Choroid plexus epithelial cell (primary cell): ENCODE results near the gene CYP4V2.

Experiments used
- DNase-seq: peaks from one replicate; pipeline ENCODE4 v3.0.0-alpha.2; 2010; ENCODE audit warnings: low read depth
- H3K4me3 ChIP-seq: 2 replicates; pipeline ENCODE4 v1.5.1; 2011; ENCODE audit warnings: low read depth, mild to moderate bottlenecking, control low read depth, low read length, moderate library complexity
- TF ChIP-seq, protein P1 (sequence below): conservative IDR thresholded peaks from 2 replicates; pipeline ENCODE4 v1.5.1; 2011; ENCODE audit warnings: low read depth, mild to moderate bottlenecking, control low read depth, inconsistent platforms, low read length, moderate library complexity

The CYP4V2 gene

DNA sequence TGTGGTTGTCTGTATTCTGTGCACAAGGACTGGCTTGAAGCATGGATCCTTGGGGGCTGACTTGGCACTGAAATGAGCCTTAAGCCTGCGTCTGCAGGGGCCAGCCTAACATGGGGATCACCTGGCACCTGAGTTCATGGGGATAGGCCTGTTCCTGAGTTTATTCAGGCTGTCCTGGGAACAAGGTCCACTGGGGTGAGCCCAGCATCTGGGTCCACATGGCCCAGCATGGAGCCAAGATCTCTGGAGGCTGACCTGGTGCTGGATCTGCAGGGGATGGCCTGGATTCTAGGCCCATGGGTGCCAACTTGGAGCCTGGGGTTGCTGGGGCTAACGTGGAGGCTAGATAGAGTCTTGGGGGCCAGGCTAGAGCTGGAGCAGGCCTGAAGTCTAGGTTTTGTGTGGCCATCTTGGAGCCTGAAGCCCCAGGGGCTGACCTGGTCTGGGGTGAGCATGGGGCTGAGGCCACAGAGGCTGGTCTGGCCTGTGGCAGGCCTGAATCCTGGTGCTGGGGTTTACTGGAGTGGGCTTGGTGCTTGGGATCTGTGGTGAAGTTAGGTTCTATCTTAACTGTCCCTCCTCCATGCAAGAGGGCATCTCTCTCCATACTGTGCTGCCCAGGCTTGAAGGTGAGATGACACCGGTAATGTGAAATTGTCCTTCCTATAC lies 35.3 kb downstream of the CYP4V2 start:
- TF ChIP-seq, protein P1, sequence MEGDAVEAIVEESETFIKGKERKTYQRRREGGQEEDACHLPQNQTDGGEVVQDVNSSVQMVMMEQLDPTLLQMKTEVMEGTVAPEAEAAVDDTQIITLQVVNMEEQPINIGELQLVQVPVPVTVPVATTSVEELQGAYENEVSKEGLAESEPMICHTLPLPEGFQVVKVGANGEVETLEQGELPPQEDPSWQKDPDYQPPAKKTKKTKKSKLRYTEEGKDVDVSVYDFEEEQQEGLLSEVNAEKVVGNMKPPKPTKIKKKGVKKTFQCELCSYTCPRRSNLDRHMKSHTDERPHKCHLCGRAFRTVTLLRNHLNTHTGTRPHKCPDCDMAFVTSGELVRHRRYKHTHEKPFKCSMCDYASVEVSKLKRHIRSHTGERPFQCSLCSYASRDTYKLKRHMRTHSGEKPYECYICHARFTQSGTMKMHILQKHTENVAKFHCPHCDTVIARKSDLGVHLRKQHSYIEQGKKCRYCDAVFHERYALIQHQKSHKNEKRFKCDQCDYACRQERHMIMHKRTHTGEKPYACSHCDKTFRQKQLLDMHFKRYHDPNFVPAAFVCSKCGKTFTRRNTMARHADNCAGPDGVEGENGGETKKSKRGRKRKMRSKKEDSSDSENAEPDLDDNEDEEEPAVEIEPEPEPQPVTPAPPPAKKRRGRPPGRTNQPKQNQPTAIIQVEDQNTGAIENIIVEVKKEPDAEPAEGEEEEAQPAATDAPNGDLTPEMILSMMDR: no peak
- H3K4me3 ChIP-seq: no peak overlapping the region
- DNase-seq: no peak

DNA sequence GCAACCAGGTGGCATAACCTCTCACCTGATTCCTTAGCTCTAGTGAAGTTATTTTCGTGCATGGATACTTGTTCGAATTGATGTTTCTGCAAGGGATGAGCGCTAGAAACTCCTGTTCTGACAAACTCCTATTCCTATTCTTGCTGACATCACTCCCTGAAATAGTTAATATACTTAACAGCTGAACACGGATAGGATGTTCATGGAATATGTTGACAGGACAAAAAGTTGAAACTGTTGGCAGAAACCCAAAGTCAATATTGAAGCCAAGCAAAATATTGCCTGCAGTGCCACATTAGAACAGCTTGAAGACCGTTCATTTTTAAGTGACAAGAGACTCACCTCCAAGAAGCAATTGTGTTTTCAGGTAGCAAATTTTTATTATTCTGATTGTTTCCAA lies 35.9 kb downstream of the CYP4V2 start, which contains the start of gene KLKB1:
Gene KLKB1 (plus strand): TSS at position 287 of the 400 bp plus-strand sequence. CDS start 689 bp downstream, outside the sequence.
- no peak within 1 kb of the TSS for H3K4me3 ChIP-seq
- TF ChIP-seq, protein P1: no peak
- DNase-seq: peak; percentile 77

DNA sequence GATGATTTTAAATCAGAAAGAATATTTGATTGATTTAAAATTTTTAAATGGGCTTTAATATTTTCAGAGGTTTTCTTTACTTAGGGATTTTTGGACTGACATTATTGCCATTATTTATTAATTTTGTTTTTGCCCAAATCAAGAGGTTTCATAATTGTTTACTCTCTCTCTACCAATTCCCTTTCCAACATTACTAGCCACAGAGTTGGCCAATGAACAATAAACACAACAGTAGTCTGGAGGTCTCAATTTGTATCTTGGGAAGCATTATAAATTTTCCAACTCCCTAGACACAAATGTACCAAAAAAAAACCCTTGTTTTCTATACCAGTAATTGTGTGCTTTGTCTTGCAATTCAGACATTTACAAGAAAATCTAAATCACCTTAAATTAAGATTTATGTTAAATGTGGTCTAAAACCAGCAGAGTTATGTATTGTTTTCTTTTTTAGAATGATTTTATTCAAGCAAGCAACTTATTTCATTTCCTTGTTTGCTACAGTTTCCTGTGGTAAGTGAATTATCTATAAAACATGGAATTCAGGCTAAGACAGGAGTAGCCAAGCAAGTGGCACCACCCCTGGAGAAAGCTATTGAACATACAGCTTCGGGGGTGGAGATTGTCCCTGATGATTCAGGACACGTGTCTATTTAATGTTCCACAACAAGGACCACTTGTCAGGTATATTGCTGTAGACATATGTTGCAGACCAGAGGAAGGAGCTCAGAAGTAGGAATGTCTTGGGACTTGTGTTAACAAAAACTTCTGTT lies 36.6 kb downstream of the CYP4V2 start:
- H3K4me3 ChIP-seq: no peak overlapping the region
- TF ChIP-seq, protein P1: no peak
- DNase-seq: peak; percentile 7

DNA sequence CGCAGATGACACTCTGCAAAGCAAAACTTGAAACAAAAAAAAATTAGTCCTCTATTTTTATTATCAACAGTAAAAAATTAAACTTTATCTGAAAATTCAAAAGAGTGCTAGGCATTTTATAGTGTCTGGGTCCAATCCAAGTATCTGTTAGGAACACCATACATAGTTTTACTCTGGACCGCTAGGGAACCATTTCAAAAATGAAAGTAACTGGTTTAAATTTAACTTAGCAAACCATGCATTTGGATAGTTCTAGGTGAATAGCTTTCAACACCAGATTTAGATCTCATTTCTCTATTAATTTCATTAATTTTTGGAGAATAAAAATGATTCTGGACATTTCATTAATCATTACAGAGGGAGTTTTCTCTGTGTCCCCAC lies 37.1 kb downstream of the CYP4V2 start:
- TF ChIP-seq, protein P1: no peak
- peak; percentile 27 for DNase-seq
- H3K4me3 ChIP-seq: no peak overlapping the region

DNA sequence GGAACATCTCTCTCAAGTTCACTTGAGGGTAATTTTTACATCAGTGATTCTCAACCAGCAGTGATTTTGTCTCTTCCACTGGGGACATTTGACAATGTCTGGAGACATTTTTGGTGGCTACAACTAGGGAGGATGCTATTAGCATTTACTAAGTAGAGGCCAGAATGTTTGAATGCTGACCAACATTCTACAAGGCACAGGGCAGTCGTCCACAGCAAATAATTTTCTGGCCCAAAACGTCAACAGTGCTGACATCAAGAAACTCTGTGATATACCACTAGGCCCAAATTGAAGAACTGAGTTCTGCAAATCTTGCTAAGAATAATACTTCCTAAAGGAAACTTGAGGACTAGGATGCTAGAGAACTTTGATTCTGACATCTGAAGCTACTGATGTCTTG lies 43.0 kb downstream of the CYP4V2 start:
- TF ChIP-seq, protein P1: no peak
- DNase-seq: no peak
- H3K4me3 ChIP-seq: no peak overlapping the region

DNA sequence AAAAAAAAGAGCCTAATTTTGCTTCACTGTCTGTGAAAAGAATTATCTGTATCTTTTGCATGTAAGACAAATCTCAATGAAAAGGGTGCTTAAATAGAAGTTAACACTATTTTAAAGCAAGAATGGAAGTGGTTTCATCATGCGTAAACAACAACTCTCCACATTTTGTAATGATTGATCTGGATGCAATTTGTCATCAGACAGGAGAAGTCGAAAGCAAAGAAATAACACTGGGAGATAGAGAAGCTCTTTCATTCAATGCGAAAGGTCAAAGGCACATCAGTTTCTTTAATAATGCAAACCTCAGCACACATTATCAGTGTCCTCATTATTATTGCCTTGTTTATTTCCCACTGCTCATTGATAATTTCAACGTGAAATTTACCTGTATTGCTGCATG lies 44.8 kb downstream of the CYP4V2 start:
- H3K4me3 ChIP-seq: no peak overlapping the region
- TF ChIP-seq, protein P1: no peak
- DNase-seq: no peak

DNA sequence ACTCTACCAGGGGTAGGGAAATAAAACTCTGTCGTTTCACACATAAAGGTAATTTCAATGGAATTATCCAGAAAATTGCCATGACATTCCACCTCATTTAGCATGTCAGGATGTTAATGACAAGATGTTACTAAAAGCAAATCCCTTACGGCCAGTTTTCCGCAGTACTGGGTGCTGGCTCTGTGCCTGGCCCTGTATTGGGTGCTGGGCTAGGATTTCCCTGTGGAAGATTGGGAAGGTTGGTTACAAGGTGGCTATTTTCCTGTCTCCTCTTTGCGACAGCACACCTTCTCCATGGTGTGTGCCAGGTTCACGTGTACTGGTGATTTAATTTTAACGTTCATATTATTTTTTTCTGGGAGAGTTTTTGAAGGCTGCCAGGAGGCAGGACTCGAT lies 49.1 kb downstream of the CYP4V2 start:
- TF ChIP-seq, protein P1: no peak
- H3K4me3 ChIP-seq: no peak overlapping the region
- DNase-seq: no peak
